Measurements from ENCODE around the gene SORBS2.

The SORBS2 gene

GRCh38 chr4:185680617-185681016 lies 131.4 kb downstream of the SORBS2 start:
- H3K27me3 ChIP-seq (ENCODE audit: insufficient read depth, low read length, poor library complexity, severe bottlenecking) = no peaks in the 10 kb centered on the region
- H3K79me2 ChIP-seq (ENCODE audit: insufficient read depth, low read length) = no peaks in the 10 kb centered on the region
- no peaks in the 10 kb centered on the region for H3F3A ChIP-seq (ENCODE audit: low read depth)
- no peak overlapping the region for H3K9ac ChIP-seq (ENCODE audit: low read depth, low read length, poor library complexity, severe bottlenecking)
- H2AFZ ChIP-seq (ENCODE audit: low read length) = no peak overlapping the region
- no peaks in the 10 kb centered on the region for H3K36me3 ChIP-seq (ENCODE audit: insufficient read depth, low read length)
- H3K9me2 ChIP-seq (replicated peaks; ENCODE audit: low read depth, low read length) = no peaks in the 10 kb centered on the region
- no peak overlapping the region for H3K4me2 ChIP-seq (ENCODE audit: low read depth, low read length, poor library complexity, severe bottlenecking)
- TF ChIP-seq CTCF (conservative IDR thresholded peaks at IDR 0.05; ENCODE audit: low read length) (no peak), EZH2phosphoT487 (IDR thresholded peaks at IDR 0.05; ENCODE audit: borderline replicate concordance) (no peak)
- no peaks in the 10 kb centered on the region for H4K20me1 ChIP-seq (ENCODE audit: insufficient read depth, low read length, poor library complexity, severe bottlenecking)
- H3K4me1 ChIP-seq (ENCODE audit: insufficient read depth, low read length, poor library complexity, severe bottlenecking) = no peaks in the 10 kb centered on the region
- no peak overlapping the region for H3K4me3 ChIP-seq (ENCODE audit: low read length, poor library complexity, severe bottlenecking)
- no peaks in the 10 kb centered on the region for H3K9me3 ChIP-seq (ENCODE audit: insufficient read depth, low read depth, low read length)

- no peaks in the 10 kb centered on the region for H3K79me2 ChIP-seq (ENCODE audit: insufficient read depth, low read length)
- no peaks in the 10 kb centered on the region for H3K9me2 ChIP-seq (replicated peaks; ENCODE audit: low read depth, low read length)
- H3K9me3 ChIP-seq (ENCODE audit: insufficient read depth, low read depth, low read length) = no peaks in the 10 kb centered on the region
- no peaks in the 10 kb centered on the region for H4K20me1 ChIP-seq (ENCODE audit: insufficient read depth, low read length, poor library complexity, severe bottlenecking)
- TF ChIP-seq CTCF (conservative IDR thresholded peaks at IDR 0.05; ENCODE audit: low read length) (no peak), EZH2phosphoT487 (IDR thresholded peaks at IDR 0.05; ENCODE audit: borderline replicate concordance) (no peak)
- H3K4me3 ChIP-seq (ENCODE audit: low read length, poor library complexity, severe bottlenecking) = no peak overlapping the region
- H3K27me3 ChIP-seq (ENCODE audit: insufficient read depth, low read length, poor library complexity, severe bottlenecking) = no peaks in the 10 kb centered on the region
- H3F3A ChIP-seq (ENCODE audit: low read depth) = no peaks in the 10 kb centered on the region
- no peaks in the 10 kb centered on the region for H3K4me1 ChIP-seq (ENCODE audit: insufficient read depth, low read length, poor library complexity, severe bottlenecking)
- no peak overlapping the region for H2AFZ ChIP-seq (ENCODE audit: low read length)
- no peaks in the 10 kb centered on the region for H3K36me3 ChIP-seq (ENCODE audit: insufficient read depth, low read length)
- no peak overlapping the region for H3K4me2 ChIP-seq (ENCODE audit: low read depth, low read length, poor library complexity, severe bottlenecking)
- no peak overlapping the region for H3K9ac ChIP-seq (ENCODE audit: low read depth, low read length, poor library complexity, severe bottlenecking)
These were observed 132.5 kb downstream of the SORBS2 start for GRCh38 chr4:185679523-185679922.

GRCh38 chr4:185677637-185678314 lies 134.2 kb downstream of the SORBS2 start:
- Histone ChIP-seq H3K9ac (ENCODE audit: low read depth, low read length, poor library complexity, severe bottlenecking) (no peak overlapping the region), H2AFZ (ENCODE audit: low read length) (no peak overlapping the region), H3K4me3 (ENCODE audit: low read length, poor library complexity, severe bottlenecking) (no peak overlapping the region), H3K9me2 (replicated peaks; ENCODE audit: low read depth, low read length) (no peaks in the 10 kb centered on the region), H3K9me3 (ENCODE audit: insufficient read depth, low read depth, low read length) (no peaks in the 10 kb centered on the region), H3K4me2 (ENCODE audit: low read depth, low read length, poor library complexity, severe bottlenecking) (no peak overlapping the region), H3K36me3 (ENCODE audit: insufficient read depth, low read length) (no peaks in the 10 kb centered on the region), H3F3A (ENCODE audit: low read depth) (no peaks in the 10 kb centered on the region), H4K20me1 (ENCODE audit: insufficient read depth, low read length, poor library complexity, severe bottlenecking) (no peaks in the 10 kb centered on the region), H3K79me2 (ENCODE audit: insufficient read depth, low read length) (no peaks in the 10 kb centered on the region), H3K27me3 (ENCODE audit: insufficient read depth, low read length, poor library complexity, severe bottlenecking) (no peaks in the 10 kb centered on the region), H3K4me1 (ENCODE audit: insufficient read depth, low read length, poor library complexity, severe bottlenecking) (no peaks in the 10 kb centered on the region)
- TF ChIP-seq CTCF (conservative IDR thresholded peaks at IDR 0.05; ENCODE audit: low read length) = no peak
- no peak for TF ChIP-seq EZH2phosphoT487 (IDR thresholded peaks at IDR 0.05; ENCODE audit: borderline replicate concordance)

Data from Loucy (cell line).